ENCODE measurements around the gene ATF7IP. TPM values are rescaled to one million over a fixed set of nuclear protein-coding genes. Genes with fewer than 3 reads are reported as not detected.

The ATF7IP gene
- total and polyA plus RNA-seq, 5 experiments from 2014 or later = 70.6 to 174 (median 84.9) TPM

DNA sequence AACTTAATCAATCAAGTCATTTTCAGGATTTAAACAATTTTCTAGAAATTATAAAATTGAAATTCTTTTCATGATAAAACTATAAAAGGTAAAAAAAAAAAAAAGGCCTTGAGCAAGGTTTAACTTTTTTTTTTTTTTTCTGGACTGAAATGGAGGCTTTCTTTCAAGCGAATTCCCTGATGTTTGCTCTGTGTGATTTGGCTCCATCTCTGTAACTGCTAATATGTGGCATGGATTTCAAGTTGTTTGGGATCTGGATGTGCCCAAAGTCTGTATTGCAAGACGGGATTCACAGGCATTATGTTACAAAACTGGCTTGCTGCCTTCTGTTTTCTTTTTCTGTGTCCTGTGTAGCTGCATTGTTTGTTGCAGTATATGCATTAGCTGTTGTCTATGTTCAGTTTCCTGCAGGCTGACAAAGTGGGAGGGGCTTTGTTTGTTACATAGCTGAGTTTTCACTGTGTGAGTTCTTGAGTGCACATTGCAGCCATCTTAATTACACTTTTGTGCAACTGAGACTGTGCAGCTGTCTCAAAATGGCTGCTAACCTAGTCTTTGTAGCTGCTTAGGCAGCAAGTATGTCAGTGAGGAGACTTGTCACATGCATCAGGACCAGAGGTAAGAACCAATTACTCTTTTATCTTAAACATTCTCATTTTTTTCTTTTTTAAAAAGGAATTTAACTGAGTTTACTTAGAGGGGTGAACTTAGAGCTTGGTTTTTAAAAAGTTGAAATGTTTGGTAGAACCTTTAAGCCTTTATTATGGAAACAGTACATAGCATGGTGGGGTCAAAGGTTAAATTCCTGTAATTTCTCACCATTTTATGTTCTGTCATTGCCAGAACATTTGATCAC is 19.5 kb downstream of the ATF7IP start:
- ATAC-seq = peak; percentile 92 to 96
- Mint-ChIP-seq H3K9me3 (peaks cover 0 to 20% (median 7%) of the 10 kb centered on the region in 9 donors), H3K4me3 (peak overlapping the region; percentile 46 to 87 (median 78)), H3K4me1 (peaks cover 20 to 73% (median 57%) of the 10 kb centered on the region in 4 donors), H3K27me3 (no peaks in the 10 kb centered on the region), H3K36me3 (peaks cover 7 to 20% (median 17%) of the 10 kb centered on the region in 3 donors), H3K27ac (peak overlapping the region; percentile 85 to 99 (median 92))
- DNase-seq = peak in 9 of 10 donors; percentile 29 to 80 (median 75)
- POLR2A ChIA-PET = interaction anchor here (0.5 to 6.2 kb wide), 14 partner anchors 8 to 386 kb away, joined by 3 to 77 read pairs (median 6); partner anchors contain the start of gene ATF7IP

DNA sequence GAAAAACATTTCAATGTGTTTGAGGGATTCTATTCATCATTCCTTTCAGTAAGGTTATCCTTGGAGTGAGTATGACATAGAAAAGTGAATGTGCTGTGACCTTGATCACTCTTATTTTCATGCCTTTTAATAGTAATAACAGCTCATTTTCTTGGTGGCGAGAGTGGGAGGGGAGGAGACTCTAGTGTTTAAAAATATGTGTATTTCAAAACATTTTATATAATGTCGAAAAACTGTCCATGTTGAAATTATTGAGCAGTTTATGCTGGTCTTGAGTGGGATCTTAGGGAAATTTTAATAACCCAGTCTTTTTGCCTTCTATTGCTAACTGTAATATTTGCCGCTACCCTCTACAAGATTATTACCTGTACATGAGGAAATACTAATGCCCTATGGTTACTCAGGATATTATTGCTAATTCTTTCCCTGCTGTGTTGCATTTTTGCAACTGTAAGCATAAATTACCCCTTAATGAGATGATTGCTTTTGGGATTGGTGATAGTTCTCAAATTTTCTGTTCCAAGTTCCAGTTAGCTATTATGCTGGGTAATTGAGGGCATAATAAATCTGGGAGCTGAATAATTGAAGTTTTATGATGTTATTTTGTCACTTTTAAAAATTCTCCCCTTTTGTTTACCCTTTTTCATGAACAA is 21.9 kb downstream of the ATF7IP start:
- Mint-ChIP-seq H3K27ac (peak overlapping the region; percentile 65 to 99 (median 89)), H3K36me3 (peaks cover 0 to 14% (median 9%) of the 10 kb centered on the region in 3 donors), H3K27me3 (no peaks in the 10 kb centered on the region), H3K9me3 (peaks cover 0 to 4% (median 0%) of the 10 kb centered on the region in 9 donors), H3K4me1 (peaks cover 24 to 84% (median 70%) of the 10 kb centered on the region in 4 donors), H3K4me3 (peak overlapping the region; percentile 66 to 88 (median 80))
- POLR2A ChIA-PET = interaction anchor here (0.6 to 6.2 kb wide), 8 partner anchors 11 to 564 kb away, joined by 3 to 77 read pairs (median 4); partner anchors contain the start of gene ATF7IP
- DNase-seq (no peak), ATAC-seq (no peak)

- Mint-ChIP-seq H3K36me3 (peaks cover 0 to 14% (median 10%) of the 10 kb centered on the region in 3 donors), H3K9me3 (peaks cover 0 to 4% (median 0%) of the 10 kb centered on the region in 9 donors), H3K27ac (peak overlapping the region; percentile 80 to 99 (median 92)), H3K4me1 (peaks cover 23 to 85% (median 65%) of the 10 kb centered on the region in 4 donors), H3K4me3 (peak overlapping the region; percentile 22 to 85 (median 76)), H3K27me3 (no peaks in the 10 kb centered on the region)
- DNase-seq (no peak), ATAC-seq (no peak)
- POLR2A ChIA-PET = interaction anchor here (0.6 kb wide), 1 partner anchor 11 kb away, joined by 3 read pairs; no protein-coding TSS in a partner anchor
Measured at GRCh38 chr12:14390449-14390848, 25.0 kb downstream of the ATF7IP start.

GRCh38 chr12:14390870-14391530 is 25.5 kb downstream of the ATF7IP start:
- Mint-ChIP-seq H3K27me3 (no peaks in the 10 kb centered on the region), H3K36me3 (peaks cover 0 to 14% (median 10%) of the 10 kb centered on the region in 3 donors), H3K4me1 (peaks cover 25 to 85% (median 68%) of the 10 kb centered on the region in 4 donors), H3K4me3 (peak overlapping the region; percentile 50 to 85 (median 76)), H3K27ac (peak overlapping the region; percentile 85 to 99 (median 92)), H3K9me3 (peaks cover 0 to 4% (median 0%) of the 10 kb centered on the region in 9 donors)
- ATAC-seq (peak in 1 of 2 donors; percentile 29), DNase-seq (peak in 2 of 10 donors; percentile 29 to 33)
- POLR2A ChIA-PET = interaction anchor here (1.0 to 1.7 kb wide), 2 partner anchors 25 to 29 kb away, joined by 3 to 9 read pairs; partner anchors contain the start of gene ATF7IP

DNA sequence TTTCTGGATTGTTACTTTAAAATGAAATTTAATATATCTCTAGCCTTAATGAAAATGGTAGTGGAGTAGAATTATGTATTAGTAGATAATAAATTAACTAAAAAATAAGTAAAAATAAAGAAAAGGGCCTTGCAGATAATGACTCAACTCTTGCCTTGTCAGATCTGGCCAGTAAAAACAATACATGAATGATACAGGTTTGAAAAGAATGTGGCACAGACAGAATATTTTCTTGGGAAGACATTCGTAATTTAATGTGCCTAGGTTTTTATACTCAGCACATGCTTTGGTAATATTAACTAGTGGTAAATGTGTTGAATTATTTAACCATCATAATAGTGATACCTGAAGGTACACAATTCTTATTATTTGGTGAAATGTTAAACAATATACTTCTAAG is 28.3 kb downstream of the ATF7IP start:
- H3K27me3 Mint-ChIP-seq = no peaks in the 10 kb centered on the region
- POLR2A ChIA-PET = interaction anchor here (0.6 to 4.2 kb wide), 6 partner anchors 10 to 144 kb away, joined by 3 to 30 read pairs (median 15); partner anchors contain the start of gene ATF7IP
- peak overlapping the region in 6 of 10 donors; percentile 69 to 99 (median 94) for H3K27ac Mint-ChIP-seq
- H3K4me1 Mint-ChIP-seq = peaks cover 23 to 95% (median 74%) of the 10 kb centered on the region in 4 donors
- peaks cover 0 to 13% (median 11%) of the 10 kb centered on the region in 3 donors for H3K36me3 Mint-ChIP-seq
- DNase-seq (no peak), ATAC-seq (no peak)
- peaks cover 0 to 8% (median 0%) of the 10 kb centered on the region in 9 donors for H3K9me3 Mint-ChIP-seq
- peak overlapping the region in 5 of 10 donors; percentile 30 to 85 (median 40) for H3K4me3 Mint-ChIP-seq

DNA sequence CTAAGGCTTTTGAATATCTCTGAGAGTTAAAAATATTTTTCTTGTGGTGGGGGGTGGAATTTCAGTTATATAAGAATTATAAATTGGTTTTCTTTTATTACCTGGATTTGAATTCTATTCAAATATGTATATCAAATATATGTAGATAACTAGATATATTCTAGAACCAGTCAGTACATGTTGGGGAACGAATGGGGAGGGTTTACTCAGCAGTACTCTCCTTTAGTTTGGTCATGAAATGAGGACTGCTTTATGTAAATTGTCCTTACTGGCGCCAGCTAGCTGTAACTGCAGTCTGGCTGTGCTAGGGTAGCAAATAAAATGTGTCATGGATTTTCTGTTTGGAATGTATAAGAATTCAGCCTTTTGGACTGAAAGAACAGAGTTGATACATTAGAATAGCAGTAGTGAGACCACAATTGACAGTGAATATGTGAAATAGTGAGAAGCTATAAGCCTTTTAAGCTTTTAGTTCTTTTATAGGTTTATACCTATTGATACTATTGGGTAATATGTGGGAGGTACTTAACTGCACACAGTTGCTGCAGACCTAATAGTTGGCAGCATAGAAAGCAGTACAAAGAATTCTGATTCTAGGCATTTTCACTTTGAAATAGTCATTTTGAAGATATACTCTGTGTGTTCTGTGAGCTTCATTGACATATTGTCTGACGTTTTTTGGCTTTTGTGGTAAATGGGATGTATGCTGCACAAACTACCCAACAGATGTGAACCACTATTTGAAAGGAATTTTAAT is 29.0 kb downstream of the ATF7IP start:
- Mint-ChIP-seq H3K4me1 (peaks cover 20 to 93% (median 70%) of the 10 kb centered on the region in 4 donors), H3K4me3 (peak overlapping the region; percentile 46 to 85 (median 75)), H3K9me3 (peaks cover 0 to 4% (median 0%) of the 10 kb centered on the region in 9 donors), H3K36me3 (peaks cover 0 to 11% (median 7%) of the 10 kb centered on the region in 3 donors), H3K27ac (peak overlapping the region; percentile 92 to 99 (median 94)), H3K27me3 (no peaks in the 10 kb centered on the region)
- POLR2A ChIA-PET = interaction anchor here (0.6 to 4.2 kb wide), 11 partner anchors 10 to 377 kb away, joined by 3 to 30 read pairs (median 3); partner anchors contain the start of gene ATF7IP
- DNase-seq (peak in 6 of 10 donors; percentile 25 to 82 (median 66)), ATAC-seq (peak; percentile 65 to 77)

GRCh38 chr12:14395074-14395778 is 29.7 kb downstream of the ATF7IP start:
- Mint-ChIP-seq H3K9me3 (peaks cover 0 to 5% (median 3%) of the 10 kb centered on the region in 9 donors), H3K36me3 (peaks cover 6 to 11% (median 10%) of the 10 kb centered on the region in 3 donors), H3K4me1 (peaks cover 26 to 94% (median 75%) of the 10 kb centered on the region in 4 donors), H3K27me3 (no peaks in the 10 kb centered on the region), H3K27ac (peak overlapping the region; percentile 92 to 99 (median 94)), H3K4me3 (peak overlapping the region; percentile 46 to 85 (median 75))
- ATAC-seq (peak in 1 of 2 donors; percentile 33), DNase-seq (no peak)
- POLR2A ChIA-PET = interaction anchor here (0.6 to 4.2 kb wide), 9 partner anchors 11 to 376 kb away, joined by 3 to 30 read pairs (median 3); partner anchors contain the start of gene ATF7IP

GRCh38 chr12:14396071-14396470 is 30.6 kb downstream of the ATF7IP start:
- H3K27ac Mint-ChIP-seq = peak overlapping the region; percentile 73 to 99 (median 92)
- no peaks in the 10 kb centered on the region for H3K27me3 Mint-ChIP-seq
- H3K36me3 Mint-ChIP-seq = peaks cover 6 to 8% (median 7%) of the 10 kb centered on the region in 3 donors
- DNase-seq (peak in 5 of 10 donors; percentile 36 to 70 (median 65)), ATAC-seq (peak; percentile 72 to 73)
- peaks cover 0 to 5% (median 3%) of the 10 kb centered on the region in 9 donors for H3K9me3 Mint-ChIP-seq
- H3K4me1 Mint-ChIP-seq = peaks cover 26 to 95% (median 77%) of the 10 kb centered on the region in 4 donors
- peak overlapping the region in 9 of 10 donors; percentile 12 to 81 (median 64) for H3K4me3 Mint-ChIP-seq
- POLR2A ChIA-PET = interaction anchor here (2.6 to 4.2 kb wide), 3 partner anchors 12 to 138 kb away, joined by 24 to 30 read pairs (median 26); partner anchors contain the start of gene ATF7IP

DNA sequence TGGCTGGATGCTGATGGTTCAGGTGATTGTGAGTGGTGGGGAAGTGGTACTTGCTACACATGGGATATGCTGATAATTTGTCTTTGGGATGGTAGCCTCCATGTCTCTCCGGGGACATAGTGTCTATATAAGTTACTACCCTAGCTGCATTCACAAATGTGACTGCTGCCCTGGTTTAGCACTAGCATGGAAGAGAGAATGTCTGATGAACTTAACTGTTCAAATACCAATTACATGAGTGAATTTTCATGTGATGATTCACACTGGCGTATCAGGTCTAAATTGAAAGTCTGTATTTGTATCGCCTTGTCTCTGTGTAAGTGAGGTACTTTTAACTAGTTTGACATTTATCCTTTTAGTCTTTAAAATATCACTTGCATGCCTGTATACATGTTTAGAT is 34.4 kb downstream of the ATF7IP start:
- no peak for ATAC-seq
- Mint-ChIP-seq H3K27ac (peak overlapping the region; percentile 28 to 99 (median 86)), H3K4me1 (peaks cover 26 to 94% (median 80%) of the 10 kb centered on the region in 4 donors), H3K9me3 (peaks cover 0 to 5% (median 3%) of the 10 kb centered on the region in 9 donors), H3K4me3 (peak overlapping the region in 9 of 10 donors; percentile 23 to 78 (median 54)), H3K27me3 (no peaks in the 10 kb centered on the region), H3K36me3 (peaks cover 6 to 16% (median 8%) of the 10 kb centered on the region in 3 donors)
- DNase-seq = no peak
- POLR2A ChIA-PET = interaction anchor here (1.4 kb wide), 1 partner anchor 34 kb away, joined by 6 read pairs; the partner anchor contains the start of gene ATF7IP

DNA sequence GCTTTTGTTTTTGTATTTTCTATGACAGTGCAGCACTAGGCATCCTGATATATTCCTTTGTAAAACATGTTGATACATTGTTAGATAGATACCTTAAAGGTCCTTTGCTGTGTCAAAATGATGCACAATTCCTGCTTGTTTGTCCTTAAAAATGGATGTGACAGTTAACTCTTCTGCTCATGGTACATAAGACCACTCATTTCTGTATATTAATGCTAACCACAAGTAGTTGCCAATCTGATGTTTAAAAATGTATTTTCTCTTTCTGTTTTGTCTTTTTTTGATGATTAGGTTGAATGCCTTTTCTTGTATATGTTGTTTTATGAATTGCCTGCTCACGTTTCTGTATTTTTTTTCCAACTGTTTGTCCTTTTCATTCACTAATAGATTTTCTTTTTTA is 35.1 kb downstream of the ATF7IP start:
- POLR2A ChIA-PET = no interaction called here
- peak overlapping the region; percentile 11 to 99 (median 88) for H3K27ac Mint-ChIP-seq
- H3K4me1 Mint-ChIP-seq = peaks cover 24 to 94% (median 78%) of the 10 kb centered on the region in 4 donors
- DNase-seq (no peak), ATAC-seq (no peak)
- no peaks in the 10 kb centered on the region for H3K27me3 Mint-ChIP-seq
- peak overlapping the region in 9 of 10 donors; percentile 27 to 80 (median 67) for H3K4me3 Mint-ChIP-seq
- H3K9me3 Mint-ChIP-seq = peaks cover 0 to 5% (median 3%) of the 10 kb centered on the region in 9 donors
- H3K36me3 Mint-ChIP-seq = peaks cover 6 to 19% (median 10%) of the 10 kb centered on the region in 3 donors
